Stimulated activated CD8-positive, alpha-beta memory T cell treated with anti-CD3 and anti-CD28 coated beads, Interleukin-7, amount 100 ng/mL, for 24 hours (primary cell): ENCODE results near the gene RNF212B.

ENCODE experiments used
- DNase-seq: peaks from one replicate; pipeline ENCODE4 v3.0.0-alpha.2; 2020; ENCODE audit warnings: low read depth

Gene RNF212B

GRCh38 chr14:23320584-23321571 is 83.1 kb downstream of the RNF212B start, which contains the start of gene PABPN1:
Gene PABPN1, plus strand, starts transcription at chr14:23321457. Its CDS starts 13 bp downstream, at chr14:23321470.
- DNase-seq, result peak; percentile 91

GRCh38 chr14:23321572-23322547 is 84.1 kb downstream of the RNF212B start:
- no peak for DNase-seq
